HEK293 (cell line): ENCODE measurements around the gene PFN3.

Experiments used
- CTCF ChIA-PET: fragments of 350-600 bp; formaldehyde crosslinking; extraction: SDS; loops from one replicate; lab custom pipeline; 2021; ENCODE audit warnings: antibody characterized with exemption; lab: Yijun Ruan, JAX
- POLR2A ChIA-PET: fragments of 300-600 bp; formaldehyde crosslinking; extraction: SDS; loops from one replicate; lab custom pipeline; 2020; ENCODE audit warnings: antibody characterized with exemption, inconsistent platforms; lab: Yijun Ruan, JAX
- H3K27ac ChIP-seq: fragments of 200-500 bp; sonication (Bioruptor generic); 2 replicates; pipeline ENCODE4 v1.5.1; 2014; ENCODE audit warnings: low read depth, low read length, control low read depth, inconsistent platforms; ENCODE audit errors: extremely low read depth
- H3K36me3 ChIP-seq, 2 experiments: fragments of 200-500 bp in 1 of 2; sonication (Bioruptor generic) in 1 of 2; 1 replicate in 1 of 2; 2 replicates in 1 of 2; pipeline ENCODE4 v1.5.1; 2014 to 2017; ENCODE audit warnings: inconsistent platforms in 2 of 2, low read length in 2 of 2; ENCODE audit not compliant: control insufficient read depth in 2 of 2, insufficient read depth in 1 of 2
- H3K4me1 ChIP-seq: fragments of 200-500 bp; sonication (Bioruptor generic); 2 replicates; pipeline ENCODE4 v1.5.1; 2014; ENCODE audit warnings: mild to moderate bottlenecking, low read length, inconsistent platforms; ENCODE audit not compliant: control insufficient read depth, insufficient read depth
- H3K4me3 ChIP-seq: 2 replicates; pipeline ENCODE4 v1.5.1; 2011; ENCODE audit warnings: low read depth, mild to moderate bottlenecking, control low read depth, low read length, moderate library complexity
- H3K9me3 ChIP-seq: fragments of 200-500 bp; sonication (Bioruptor generic); 2 replicates; pipeline ENCODE4 v1.5.1; 2014; ENCODE audit warnings: low read depth, low read length, inconsistent platforms; ENCODE audit not compliant: control insufficient read depth, insufficient read depth
- EGR2 ChIP-seq: fragments of 450-650 bp; formaldehyde crosslinking; IDR thresholded peaks from 2 replicates; pipeline ENCODE4 v1.5.1; 2016; ENCODE audit warnings: low read depth, missing biosample characterization, missing genetic modification characterization
- PRDM1 ChIP-seq: fragments of 450-650 bp; formaldehyde crosslinking; IDR thresholded peaks from 2 replicates; pipeline ENCODE4; 2016; ENCODE audit warnings: missing biosample characterization, missing genetic modification characterization
- SP2 ChIP-seq: fragments of 450-650 bp; formaldehyde crosslinking; IDR thresholded peaks from 2 replicates; pipeline ENCODE4 v1.5.1; 2016; ENCODE audit warnings: missing biosample characterization, missing genetic modification characterization
- YY2 ChIP-seq: fragments of 450-650 bp; formaldehyde crosslinking; IDR thresholded peaks from 2 replicates; pipeline ENCODE4 v1.5.1; 2016; ENCODE audit warnings: missing biosample characterization, missing genetic modification characterization
- ZFHX2 ChIP-seq: fragments of 450-650 bp; formaldehyde crosslinking; conservative IDR thresholded peaks from 2 replicates; pipeline ENCODE4 v1.5.1; 2016; ENCODE audit warnings: missing biosample characterization, missing genetic modification characterization
- ZNF157 ChIP-seq: fragments of 450-650 bp; formaldehyde crosslinking; IDR thresholded peaks from 2 replicates; pipeline ENCODE4 v1.5.1; 2016; ENCODE audit warnings: missing biosample characterization, missing genetic modification characterization
- ZNF335 ChIP-seq: fragments of 450-650 bp; formaldehyde crosslinking; conservative IDR thresholded peaks from 2 replicates; pipeline ENCODE4 v1.5.1; 2016; ENCODE audit warnings: missing biosample characterization, missing genetic modification characterization
- ZNF391 ChIP-seq: fragments of 450-650 bp; formaldehyde crosslinking; IDR thresholded peaks from 2 replicates; pipeline ENCODE4 v1.5.1; 2016; ENCODE audit warnings: low read depth, missing biosample characterization, missing genetic modification characterization, borderline replicate concordance
- ZNF433 ChIP-seq: fragments of 450-650 bp; formaldehyde crosslinking; IDR thresholded peaks from 2 replicates; pipeline ENCODE4 v1.5.1; 2016; ENCODE audit warnings: missing biosample characterization, missing genetic modification characterization, low read depth
- TF ChIP-seq, protein P1 (sequence below): fragments of 450-650 bp; formaldehyde crosslinking; IDR thresholded peaks from 2 replicates; pipeline ENCODE4 v1.5.1; 2016; ENCODE audit warnings: missing biosample characterization, missing genetic modification characterization
- TF ChIP-seq, protein P2 (sequence below): fragments of 450-650 bp; formaldehyde crosslinking; IDR thresholded peaks from 2 replicates; pipeline ENCODE4 v1.5.1; 2016; ENCODE audit warnings: missing biosample characterization, missing genetic modification characterization

The PFN3 gene

DNA sequence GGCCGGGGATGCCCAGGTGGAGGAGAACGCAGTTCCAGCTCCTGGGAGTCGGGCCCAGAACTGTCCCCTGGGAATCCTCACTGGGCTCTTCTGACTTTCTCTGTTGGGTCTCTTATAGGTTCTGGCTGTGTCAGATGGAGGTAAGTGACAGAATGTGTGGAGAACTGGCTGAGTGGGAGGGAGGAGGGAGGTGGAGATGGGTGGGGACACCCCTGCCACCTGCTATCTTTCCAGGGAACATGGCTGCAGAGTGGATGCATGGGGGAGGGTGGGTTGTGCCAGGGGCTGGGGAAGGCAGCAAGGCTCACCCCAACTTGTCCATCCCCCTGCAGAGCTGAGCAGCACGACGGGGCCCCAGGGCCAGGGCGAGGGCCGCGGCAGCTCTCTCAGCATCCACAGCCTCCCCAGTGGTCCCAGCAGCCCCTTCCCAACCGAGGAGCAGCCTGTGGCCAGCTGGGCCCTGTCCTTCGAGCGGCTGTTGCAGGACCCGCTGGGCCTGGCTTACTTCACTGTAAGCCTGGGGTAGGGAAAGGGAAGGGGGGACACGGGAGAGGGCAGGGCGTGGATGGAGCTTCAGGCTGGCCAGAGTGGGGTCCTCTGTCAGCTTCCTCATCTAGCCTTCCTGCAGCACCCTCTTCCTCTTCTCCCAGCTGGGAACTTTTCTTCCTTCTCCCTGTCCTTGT, 34.5 kb downstream of the PFN3 start:
- H3K4me3 ChIP-seq: no peak overlapping the region
- ChIA-PET CTCF (interaction anchor here (0.5 to 1.3 kb wide), 4 partner anchors 16 to 168 kb away, joined by 3 to 4 read pairs (median 4); no protein-coding TSS in a partner anchor), POLR2A (interaction anchor here (0.6 to 1.7 kb wide), 3 partner anchors 13 to 60 kb away, joined by 3 to 10 read pairs (median 6); partner anchors contain the start of genes GRK6 and LMAN2)
- peaks cover 2% of the 10 kb centered on the region; the same call in 1 of the 2 replicates for H3K4me1 ChIP-seq
- no peak for TF ChIP-seq ZNF335 (tag by site-specific recombination)
- TF ChIP-seq SP2: 0 out of 2 replicates have a peak, but pooled peaks have one; percentile 20
- 0 out of 2 replicates have a peak, but pooled peaks have one; percentile 11 for TF ChIP-seq ZFHX2 (tag by site-specific recombination)
- TF ChIP-seq, protein P1, sequence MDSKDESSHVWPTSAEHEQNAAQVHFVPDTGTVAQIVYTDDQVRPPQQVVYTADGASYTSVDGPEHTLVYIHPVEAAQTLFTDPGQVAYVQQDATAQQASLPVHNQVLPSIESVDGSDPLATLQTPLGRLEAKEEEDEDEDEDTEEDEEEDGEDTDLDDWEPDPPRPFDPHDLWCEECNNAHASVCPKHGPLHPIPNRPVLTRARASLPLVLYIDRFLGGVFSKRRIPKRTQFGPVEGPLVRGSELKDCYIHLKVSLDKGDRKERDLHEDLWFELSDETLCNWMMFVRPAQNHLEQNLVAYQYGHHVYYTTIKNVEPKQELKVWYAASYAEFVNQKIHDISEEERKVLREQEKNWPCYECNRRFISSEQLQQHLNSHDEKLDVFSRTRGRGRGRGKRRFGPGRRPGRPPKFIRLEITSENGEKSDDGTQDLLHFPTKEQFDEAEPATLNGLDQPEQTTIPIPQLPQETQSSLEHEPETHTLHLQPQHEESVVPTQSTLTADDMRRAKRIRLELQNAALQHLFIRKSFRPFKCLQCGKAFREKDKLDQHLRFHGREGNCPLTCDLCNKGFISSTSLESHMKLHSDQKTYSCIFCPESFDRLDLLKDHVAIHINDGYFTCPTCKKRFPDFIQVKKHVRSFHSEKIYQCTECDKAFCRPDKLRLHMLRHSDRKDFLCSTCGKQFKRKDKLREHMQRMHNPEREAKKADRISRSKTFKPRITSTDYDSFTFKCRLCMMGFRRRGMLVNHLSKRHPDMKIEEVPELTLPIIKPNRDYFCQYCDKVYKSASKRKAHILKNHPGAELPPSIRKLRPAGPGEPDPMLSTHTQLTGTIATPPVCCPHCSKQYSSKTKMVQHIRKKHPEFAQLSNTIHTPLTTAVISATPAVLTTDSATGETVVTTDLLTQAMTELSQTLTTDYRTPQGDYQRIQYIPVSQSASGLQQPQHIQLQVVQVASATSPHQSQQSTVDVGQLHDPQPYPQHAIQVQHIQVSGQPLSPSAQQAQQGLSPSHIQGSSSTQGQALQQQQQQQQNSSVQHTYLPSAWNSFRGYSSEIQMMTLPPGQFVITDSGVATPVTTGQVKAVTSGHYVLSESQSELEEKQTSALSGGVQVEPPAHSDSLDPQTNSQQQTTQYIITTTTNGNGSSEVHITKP: peak; percentile 61; the same call in 1 of the 2 replicates
- no peaks in the 10 kb centered on the region for H3K9me3 ChIP-seq
- no peak overlapping the region for H3K27ac ChIP-seq
- H3K36me3 ChIP-seq: no peaks in the 10 kb centered on the region

DNA sequence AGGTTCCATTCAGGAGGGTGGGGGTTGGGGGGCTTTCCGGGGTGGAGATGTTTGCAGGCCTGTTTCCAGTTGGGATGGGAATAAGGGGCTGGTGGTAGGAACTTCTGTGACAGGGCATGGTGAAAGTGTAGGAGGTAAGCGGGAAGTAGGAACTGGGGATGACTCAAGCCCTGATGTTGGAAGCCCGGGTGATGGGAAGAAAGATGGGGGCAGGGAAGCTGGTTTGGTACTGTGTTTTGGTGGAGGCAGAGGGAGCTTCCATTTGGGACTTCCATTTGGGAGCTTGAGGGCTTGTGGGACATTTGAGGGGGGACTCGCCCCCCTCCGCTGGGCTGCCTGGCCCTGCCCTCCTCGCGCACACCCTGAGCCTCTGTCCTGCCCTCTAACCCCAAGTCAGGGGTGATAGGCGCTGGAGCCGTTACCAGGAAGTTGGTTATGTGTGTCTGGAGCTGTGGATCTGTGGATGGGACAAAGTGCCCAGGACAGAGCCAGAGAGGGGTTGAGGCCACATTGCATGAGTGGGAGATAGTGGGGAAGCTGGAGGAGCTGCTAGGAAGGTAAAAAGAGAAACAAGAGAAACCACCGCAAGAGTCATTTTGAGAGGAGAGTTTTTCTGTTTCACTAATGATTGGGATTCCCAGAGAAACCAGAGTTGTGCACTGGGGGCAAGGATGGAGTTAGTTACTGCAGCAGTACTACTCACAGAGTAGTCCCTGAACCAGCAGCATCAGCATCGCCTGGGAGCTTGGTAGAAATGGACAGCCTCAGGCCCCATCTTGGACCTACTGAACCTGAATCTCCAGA, 36.1 kb downstream of the PFN3 start:
- ChIA-PET POLR2A (interaction anchor here (0.9 to 1.4 kb wide), 2 partner anchors 12 to 88 kb away, joined by 3 to 7 read pairs; partner anchors contain the start of gene LMAN2), CTCF (interaction anchor here (0.6 to 1.6 kb wide), 5 partner anchors 18 to 40 kb away, joined by 3 to 4 read pairs (median 3); no protein-coding TSS in a partner anchor)
- Histone ChIP-seq H3K4me3 (no peak overlapping the region), H3K4me1 (peaks cover 2% of the 10 kb centered on the region; the same call in 1 of the 2 replicates), H3K36me3 (no peaks in the 10 kb centered on the region), H3K9me3 (no peaks in the 10 kb centered on the region), H3K27ac (no peak overlapping the region)
- TF ChIP-seq ZNF157 (tag by site-specific recombination) (no peak), ZNF433 (tag by site-specific recombination) (no peak), ZNF391 (no peak), YY2 (no peak), PRDM1 (tag by site-specific recombination) (0 out of 2 replicates have a peak, but pooled peaks have one; percentile 7), EGR2 (tag by site-specific recombination) (peak; percentile 49; the same call in 1 of the 2 replicates)
- TF ChIP-seq, protein P1: no peak
- TF ChIP-seq, protein P2, sequence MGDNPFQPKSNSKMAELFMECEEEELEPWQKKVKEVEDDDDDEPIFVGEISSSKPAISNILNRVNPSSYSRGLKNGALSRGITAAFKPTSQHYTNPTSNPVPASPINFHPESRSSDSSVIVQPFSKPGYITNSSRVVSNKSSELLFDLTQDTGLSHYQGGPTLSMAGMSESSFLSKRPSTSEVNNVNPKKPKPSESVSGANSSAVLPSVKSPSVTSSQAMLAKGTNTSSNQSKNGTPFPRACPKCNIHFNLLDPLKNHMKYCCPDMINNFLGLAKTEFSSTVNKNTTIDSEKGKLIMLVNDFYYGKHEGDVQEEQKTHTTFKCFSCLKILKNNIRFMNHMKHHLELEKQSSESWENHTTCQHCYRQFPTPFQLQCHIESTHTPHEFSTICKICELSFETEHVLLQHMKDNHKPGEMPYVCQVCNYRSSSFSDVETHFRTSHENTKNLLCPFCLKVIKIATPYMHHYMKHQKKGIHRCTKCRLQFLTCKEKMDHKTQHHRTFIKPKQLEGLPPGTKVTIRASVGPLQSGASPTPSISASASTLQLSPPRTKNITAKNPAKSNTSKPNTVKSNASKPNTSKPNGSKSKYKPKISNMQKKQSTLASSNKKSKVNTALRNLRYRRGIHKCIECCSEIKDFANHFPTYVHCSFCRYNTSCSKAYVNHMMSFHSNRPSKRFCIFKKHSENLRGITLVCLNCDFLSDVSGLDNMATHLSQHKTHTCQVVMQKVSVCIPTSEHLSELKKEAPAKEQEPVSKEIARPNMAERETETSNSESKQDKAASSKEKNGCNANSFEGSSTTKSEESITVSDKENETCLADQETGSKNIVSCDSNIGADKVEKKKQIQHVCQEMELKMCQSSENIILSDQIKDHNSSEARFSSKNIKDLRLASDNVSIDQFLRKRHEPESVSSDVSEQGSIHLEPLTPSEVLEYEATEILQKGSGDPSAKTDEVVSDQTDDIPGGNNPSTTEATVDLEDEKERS (tag by site-specific recombination): no peak
